HCT116 (cell line): Measurements from ENCODE around the gene MID1. TPM values are rescaled to one million over a fixed set of nuclear protein-coding genes. Genes with fewer than 3 reads are reported as not detected.

Experiments
- ATAC-seq: fragments of 200-7000 bp; cut with Tn5 transposase; 2 replicates; pipeline ENCODE4 v1.9.1; 2020; ENCODE audit warnings: mild to moderate bottlenecking, moderate library complexity
- BruUV-seq: library from RNA; stranded (reverse); fragments of 400-500 nt; replicated peaks from 2 replicates; lab custom pipeline; 2021; lab: Mats Ljungman, UMichigan
- CTCF ChIA-PET: fragments of 300-600 bp; sonication (Branson Sonifier 250); formaldehyde crosslinking; loops from one replicate; lab custom pipeline; 2021; ENCODE audit warnings: antibody characterized with exemption; lab: Charles Lee
- POLR2A ChIA-PET: fragments of 300-600, 350-600 bp; sonication (Branson Sonifier 250); formaldehyde crosslinking; loops from one replicate; lab custom pipeline; 2021; ENCODE audit warnings: antibody characterized with exemption; lab: Charles Lee
- RAD21 ChIA-PET, 2 experiments: fragments of 300-600 bp; sonication (Branson Sonifier 250); formaldehyde crosslinking; loops; one replicate each; lab custom pipeline; 2023; ENCODE audit warnings: low total read pairs in 2 of 2; ENCODE audit not compliant: uncharacterized antibody in 2 of 2, unreplicated experiment in 2 of 2, low non-redundant PET in 1 of 2; lab: Charles Lee
- DNase-seq: peaks from one replicate; pipeline ENCODE4 v3.0.0-alpha.2; 2010; ENCODE audit warnings: low read depth, low spot score
- H2AFZ ChIP-seq: fragments of 200-600 bp; shearing (Covaris generic), sonication (generic); 2 replicates; pipeline ENCODE4 v1.6.1; 2017; ENCODE audit warnings: low read depth, mixed run types, mixed read lengths, antibody characterized with exemption, low read length; ENCODE audit not compliant: poor library complexity, severe bottlenecking
- H3K27ac ChIP-seq: 2 replicates; pipeline ENCODE4 v1.5.1; 2012; ENCODE audit warnings: low read depth, low read length
- H3K27me3 ChIP-seq: fragments of 200-600 bp; sonication (generic); 2 replicates; pipeline ENCODE4 v1.6.1; 2016; ENCODE audit warnings: mixed run types, low read length, mixed read lengths; ENCODE audit not compliant: insufficient read depth
- H3K36me3 ChIP-seq, 2 experiments: fragments of 200-500 bp in 1 of 2; fragments of 200-600 bp in 1 of 2; sonication (Bioruptor generic) in 1 of 2; sonication (generic) in 1 of 2; 2 replicates each; pipeline versions ENCODE4 v1.5.1 to v1.6.1; 2014 to 2016; ENCODE audit warnings: low read length in 2 of 2, inconsistent platforms in 1 of 2, mixed read lengths in 1 of 2, mixed run types in 1 of 2; ENCODE audit not compliant: insufficient read depth in 2 of 2, control insufficient read depth in 1 of 2
- H3K4me1 ChIP-seq, 2 experiments: fragments of 200-600 bp in 1 of 2; sonication (generic) in 1 of 2; 2 replicates each; pipeline versions ENCODE4 v1.5.1 to v1.6.1; 2012 to 2017; ENCODE audit warnings: low read length in 2 of 2, inconsistent platforms in 1 of 2, mild to moderate bottlenecking in 1 of 2, mixed read lengths in 1 of 2, mixed run types in 1 of 2, moderate library complexity in 1 of 2; ENCODE audit not compliant: insufficient read depth in 2 of 2, control insufficient read depth in 1 of 2
- H3K4me2 ChIP-seq: fragments of 200-600 bp; sonication (generic); 2 replicates; pipeline ENCODE4 v1.6.1; 2017; ENCODE audit warnings: mixed run types, low read length, mixed read lengths
- H3K4me3 ChIP-seq, 2 experiments: fragments of 200-600 bp in 1 of 2; sonication (generic) in 1 of 2; replicated peaks in 1 of 2; 2 replicates each; pipeline ENCODE4 v1.5.1; 2011 to 2016; ENCODE audit warnings: low read length in 2 of 2, control low read depth in 1 of 2, low read depth in 1 of 2, mild to moderate bottlenecking in 1 of 2, mixed read lengths in 1 of 2, mixed run types in 1 of 2
- H3K79me2 ChIP-seq: fragments of 200-600 bp; sonication (generic); 2 replicates; pipeline ENCODE4 v1.6.1; 2017; ENCODE audit warnings: mild to moderate bottlenecking, mixed run types, low read length, moderate library complexity, mixed read lengths; ENCODE audit not compliant: insufficient read depth
- H3K9ac ChIP-seq: fragments of 200-600 bp; sonication (generic); 2 replicates; pipeline ENCODE4 v1.6.1; 2016; ENCODE audit warnings: low read length, mixed read lengths
- H3K9me2 ChIP-seq: fragments of 200-600 bp; sonication (generic), shearing (Covaris generic); 2 replicates; pipeline ENCODE4 v1.6.1; 2017; ENCODE audit warnings: mixed run types, mild to moderate bottlenecking, moderate library complexity; ENCODE audit not compliant: insufficient read depth
- H3K9me3 ChIP-seq, 2 experiments: fragments of 200-500 bp in 1 of 2; fragments of 200-600 bp in 1 of 2; sonication (Bioruptor generic) in 1 of 2; sonication (generic) in 1 of 2; 2 replicates each; pipeline ENCODE4 v1.6.1; 2014 to 2017; ENCODE audit warnings: low read length in 2 of 2, mixed read lengths in 2 of 2, inconsistent platforms in 1 of 2, low read depth in 1 of 2, mild to moderate bottlenecking in 1 of 2, mixed run types in 1 of 2, moderate library complexity in 1 of 2; ENCODE audit not compliant: control insufficient read depth in 1 of 2, insufficient read depth in 1 of 2
- H4K20me1 ChIP-seq: fragments of 200-600 bp; sonication (generic), shearing (Covaris generic); 2 replicates; pipeline ENCODE4 v1.6.1; 2017; ENCODE audit warnings: mixed run types, mild to moderate bottlenecking, moderate library complexity; ENCODE audit not compliant: insufficient read depth
- CBX3 ChIP-seq: IDR thresholded peaks from 2 replicates; pipeline ENCODE4 v1.6.1; 2012; ENCODE audit warnings: low read depth
- CEBPB ChIP-seq: IDR thresholded peaks from 2 replicates; pipeline ENCODE4 v1.6.1; 2012; ENCODE audit warnings: low read depth
- EGR1 ChIP-seq: IDR thresholded peaks from 2 replicates; pipeline ENCODE4 v1.6.1; 2012; ENCODE audit warnings: low read depth
- ELF1 ChIP-seq: IDR thresholded peaks from 2 replicates; pipeline ENCODE4 v1.6.1; 2012; ENCODE audit warnings: low read depth, borderline replicate concordance
- JUND ChIP-seq: IDR thresholded peaks from 2 replicates; pipeline ENCODE4 v1.6.1; 2012
- POLR2A ChIP-seq: IDR thresholded peaks from 2 replicates; pipeline ENCODE4 v1.7.0; 2011; ENCODE audit warnings: borderline replicate concordance; ENCODE audit not compliant: insufficient read depth, insufficient read length; ENCODE audit errors: extremely low read depth
- POLR2AphosphoS5 ChIP-seq: IDR thresholded peaks from 2 replicates; pipeline ENCODE4 v1.6.1; 2011; ENCODE audit warnings: mild to moderate bottlenecking, low read depth, low read length, moderate library complexity
- RAD21 ChIP-seq: IDR thresholded peaks from 2 replicates; pipeline ENCODE4 v1.6.1; 2012; ENCODE audit warnings: low read depth, mild to moderate bottlenecking
- SRF ChIP-seq: IDR thresholded peaks from 2 replicates; pipeline ENCODE4 v1.6.1; 2012; ENCODE audit warnings: low read depth
- YY1 ChIP-seq: IDR thresholded peaks from 2 replicates; pipeline ENCODE4 v1.6.1; 2011; ENCODE audit warnings: low read length, low read depth, moderate library complexity, mild to moderate bottlenecking; ENCODE audit not compliant: insufficient replicate concordance; ENCODE audit errors: extremely low read depth
- ZFX ChIP-seq: fragments of 450-650 bp; IDR thresholded peaks from 2 replicates; pipeline ENCODE4 v1.6.1; 2017
- ZNF274 ChIP-seq: fragments of 200-500 bp; sonication (Bioruptor generic); IDR thresholded peaks from 2 replicates; pipeline ENCODE4 v1.6.1; 2014; ENCODE audit warnings: mild to moderate bottlenecking, low read depth, low read length, inconsistent platforms
- intact Hi-C: fragments of 100-400 bp; cut with micrococcal nuclease; formaldehyde crosslinking; loops from 2 replicates; pipeline ENCODE4 v1.10.0; 2022
- total RNA-seq: library from RNA; stranded (reverse); gene quantifications from one replicate; pipeline ENCODE4 v1.2.1, GENCODE V29; 2021; ENCODE audit not compliant: unreplicated experiment
- TF ChIP-seq, protein P1 (sequence below): IDR thresholded peaks from 2 replicates; pipeline ENCODE4 v1.6.1; 2012; ENCODE audit warnings: low read depth
- TF ChIP-seq, protein P2 (sequence below), 3 experiments: fragments of 200-600 bp in 1 of 3; sonication (generic) in 1 of 3; IDR thresholded peaks in 2 of 3; conservative IDR thresholded peaks in 1 of 3; 2 replicates each; pipeline ENCODE4 v1.5.1; 2012 to 2017; ENCODE audit warnings: low read depth in 2 of 3, low read length in 2 of 3, antibody characterized with exemption in 1 of 3, borderline replicate concordance in 1 of 3, control low read depth in 1 of 3, mild to moderate bottlenecking in 1 of 3, mixed read lengths in 1 of 3, mixed run types in 1 of 3, moderate library complexity in 1 of 3; ENCODE audit not compliant: insufficient read depth in 1 of 3
- TF ChIP-seq, protein P3 (sequence below): IDR thresholded peaks from 2 replicates; pipeline ENCODE4 v1.6.1; 2011; ENCODE audit warnings: mild to moderate bottlenecking, low read length, moderate library complexity; ENCODE audit not compliant: insufficient replicate concordance; ENCODE audit errors: extremely low read depth
- TF ChIP-seq, protein P4 (sequence below): IDR thresholded peaks from 2 replicates; pipeline ENCODE4 v1.6.1; 2012

MID1 gene
- total RNA-seq, 1 experiment from 2014 or later = 48.8 TPM

DNA sequence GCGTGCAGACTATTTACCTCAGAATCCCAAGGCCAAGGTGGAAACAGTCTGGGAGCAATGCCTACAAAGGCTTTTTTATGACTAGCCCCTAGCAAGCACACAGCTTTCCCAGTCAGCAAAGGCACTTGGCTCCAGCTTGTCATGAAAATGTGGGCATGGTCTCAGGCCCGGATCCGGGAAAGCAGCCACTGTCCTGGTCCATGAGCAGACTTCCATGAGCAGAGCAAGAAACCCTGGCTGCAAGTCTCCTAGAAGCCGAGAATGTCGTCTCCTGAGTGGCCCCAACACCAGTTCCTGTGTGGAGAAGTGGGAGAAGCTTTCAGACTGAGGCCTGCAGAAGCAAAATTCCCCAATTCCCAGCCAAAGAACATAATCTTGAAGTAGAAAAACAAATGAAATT lies 190.5 kb downstream of the MID1 start:
- ATAC-seq (no peak), DNase-seq (no peak)
- Histone ChIP-seq H3K79me2 (no peaks in the 10 kb centered on the region), H3K4me1 (no peaks in the 10 kb centered on the region), H2AFZ (no peak overlapping the region), H3K36me3 (no peaks in the 10 kb centered on the region), H3K4me3 (no peak overlapping the region), H3K27me3 (no peaks in the 10 kb centered on the region), H3K27ac (no peak overlapping the region), H3K9me2 (no peaks in the 10 kb centered on the region), H3K9ac (no peak overlapping the region), H3K9me3 (no peaks in the 10 kb centered on the region), H4K20me1 (no peaks in the 10 kb centered on the region), H3K4me2 (no peak overlapping the region)
- TF ChIP-seq, protein P1, sequence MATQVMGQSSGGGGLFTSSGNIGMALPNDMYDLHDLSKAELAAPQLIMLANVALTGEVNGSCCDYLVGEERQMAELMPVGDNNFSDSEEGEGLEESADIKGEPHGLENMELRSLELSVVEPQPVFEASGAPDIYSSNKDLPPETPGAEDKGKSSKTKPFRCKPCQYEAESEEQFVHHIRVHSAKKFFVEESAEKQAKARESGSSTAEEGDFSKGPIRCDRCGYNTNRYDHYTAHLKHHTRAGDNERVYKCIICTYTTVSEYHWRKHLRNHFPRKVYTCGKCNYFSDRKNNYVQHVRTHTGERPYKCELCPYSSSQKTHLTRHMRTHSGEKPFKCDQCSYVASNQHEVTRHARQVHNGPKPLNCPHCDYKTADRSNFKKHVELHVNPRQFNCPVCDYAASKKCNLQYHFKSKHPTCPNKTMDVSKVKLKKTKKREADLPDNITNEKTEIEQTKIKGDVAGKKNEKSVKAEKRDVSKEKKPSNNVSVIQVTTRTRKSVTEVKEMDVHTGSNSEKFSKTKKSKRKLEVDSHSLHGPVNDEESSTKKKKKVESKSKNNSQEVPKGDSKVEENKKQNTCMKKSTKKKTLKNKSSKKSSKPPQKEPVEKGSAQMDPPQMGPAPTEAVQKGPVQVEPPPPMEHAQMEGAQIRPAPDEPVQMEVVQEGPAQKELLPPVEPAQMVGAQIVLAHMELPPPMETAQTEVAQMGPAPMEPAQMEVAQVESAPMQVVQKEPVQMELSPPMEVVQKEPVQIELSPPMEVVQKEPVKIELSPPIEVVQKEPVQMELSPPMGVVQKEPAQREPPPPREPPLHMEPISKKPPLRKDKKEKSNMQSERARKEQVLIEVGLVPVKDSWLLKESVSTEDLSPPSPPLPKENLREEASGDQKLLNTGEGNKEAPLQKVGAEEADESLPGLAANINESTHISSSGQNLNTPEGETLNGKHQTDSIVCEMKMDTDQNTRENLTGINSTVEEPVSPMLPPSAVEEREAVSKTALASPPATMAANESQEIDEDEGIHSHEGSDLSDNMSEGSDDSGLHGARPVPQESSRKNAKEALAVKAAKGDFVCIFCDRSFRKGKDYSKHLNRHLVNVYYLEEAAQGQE = no peak
- TF ChIP-seq POLR2AphosphoS5 (no peak), YY1 (no peak), RAD21 (no peak), ZNF274 (no peak), CBX3 (no peak), EGR1 (no peak), JUND (no peak), ELF1 (no peak), POLR2A (no peak), SRF (no peak), CEBPB (no peak), ZFX (no peak)
- TF ChIP-seq, protein P2, sequence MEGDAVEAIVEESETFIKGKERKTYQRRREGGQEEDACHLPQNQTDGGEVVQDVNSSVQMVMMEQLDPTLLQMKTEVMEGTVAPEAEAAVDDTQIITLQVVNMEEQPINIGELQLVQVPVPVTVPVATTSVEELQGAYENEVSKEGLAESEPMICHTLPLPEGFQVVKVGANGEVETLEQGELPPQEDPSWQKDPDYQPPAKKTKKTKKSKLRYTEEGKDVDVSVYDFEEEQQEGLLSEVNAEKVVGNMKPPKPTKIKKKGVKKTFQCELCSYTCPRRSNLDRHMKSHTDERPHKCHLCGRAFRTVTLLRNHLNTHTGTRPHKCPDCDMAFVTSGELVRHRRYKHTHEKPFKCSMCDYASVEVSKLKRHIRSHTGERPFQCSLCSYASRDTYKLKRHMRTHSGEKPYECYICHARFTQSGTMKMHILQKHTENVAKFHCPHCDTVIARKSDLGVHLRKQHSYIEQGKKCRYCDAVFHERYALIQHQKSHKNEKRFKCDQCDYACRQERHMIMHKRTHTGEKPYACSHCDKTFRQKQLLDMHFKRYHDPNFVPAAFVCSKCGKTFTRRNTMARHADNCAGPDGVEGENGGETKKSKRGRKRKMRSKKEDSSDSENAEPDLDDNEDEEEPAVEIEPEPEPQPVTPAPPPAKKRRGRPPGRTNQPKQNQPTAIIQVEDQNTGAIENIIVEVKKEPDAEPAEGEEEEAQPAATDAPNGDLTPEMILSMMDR (IDR thresholded peaks at IDR 0.05 in 2 of 3, conservative IDR thresholded peaks at IDR 0.05 in 1 of 3; ENCODE audit: borderline replicate concordance in 1 of 3, insufficient read depth in 1 of 3, low read depth in 2 of 3, low read length in 2 of 3) = no peak
- TF ChIP-seq, protein P3, sequence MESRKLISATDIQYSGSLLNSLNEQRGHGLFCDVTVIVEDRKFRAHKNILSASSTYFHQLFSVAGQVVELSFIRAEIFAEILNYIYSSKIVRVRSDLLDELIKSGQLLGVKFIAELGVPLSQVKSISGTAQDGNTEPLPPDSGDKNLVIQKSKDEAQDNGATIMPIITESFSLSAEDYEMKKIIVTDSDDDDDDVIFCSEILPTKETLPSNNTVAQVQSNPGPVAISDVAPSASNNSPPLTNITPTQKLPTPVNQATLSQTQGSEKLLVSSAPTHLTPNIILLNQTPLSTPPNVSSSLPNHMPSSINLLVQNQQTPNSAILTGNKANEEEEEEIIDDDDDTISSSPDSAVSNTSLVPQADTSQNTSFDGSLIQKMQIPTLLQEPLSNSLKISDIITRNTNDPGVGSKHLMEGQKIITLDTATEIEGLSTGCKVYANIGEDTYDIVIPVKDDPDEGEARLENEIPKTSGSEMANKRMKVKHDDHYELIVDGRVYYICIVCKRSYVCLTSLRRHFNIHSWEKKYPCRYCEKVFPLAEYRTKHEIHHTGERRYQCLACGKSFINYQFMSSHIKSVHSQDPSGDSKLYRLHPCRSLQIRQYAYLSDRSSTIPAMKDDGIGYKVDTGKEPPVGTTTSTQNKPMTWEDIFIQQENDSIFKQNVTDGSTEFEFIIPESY = no peak
- TF ChIP-seq, protein P4, sequence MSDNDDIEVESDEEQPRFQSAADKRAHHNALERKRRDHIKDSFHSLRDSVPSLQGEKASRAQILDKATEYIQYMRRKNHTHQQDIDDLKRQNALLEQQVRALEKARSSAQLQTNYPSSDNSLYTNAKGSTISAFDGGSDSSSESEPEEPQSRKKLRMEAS = no peak
- BruUV-seq = no TSS peak
- POLR2A ChIA-PET = no interaction called here
- intact Hi-C loops = no loop called here
- CTCF ChIA-PET = no interaction called here
- RAD21 ChIA-PET = no interaction called here
